Gastroesophageal sphincter (tissue), 4 donors: ENCODE data around the gene STUM. TPM values are rescaled to one million over a fixed set of nuclear protein-coding genes. Genes with fewer than 3 reads are reported as not detected.

Experiments
- ATAC-seq: fragments of 150-250 bp; one replicate; pipeline ENCODE4 v1.9.1; 2016; ENCODE audit warnings: mild to moderate bottlenecking, moderate library complexity
- H3K27ac ChIP-seq, 4 donors: fragments of 200-600 bp; sonication (generic) in 3 of 4; 1 replicate in 3 of 4; 2 replicates in 1 of 4; pipeline ENCODE4 v1.5.1; 2016 to 2019
- H3K27me3 ChIP-seq: fragments of 200-600 bp; sonication (generic); one replicate; pipeline ENCODE4 v1.5.1; 2019
- H3K36me3 ChIP-seq, 2 donors: fragments of 200-600 bp; sonication (generic); one replicate each; pipeline ENCODE4 v1.5.1; 2019; ENCODE audit warnings: control low read depth in 1 of 2
- H3K4me1 ChIP-seq, 3 donors: fragments of 200-600 bp; sonication (generic); 1 replicate in 2 of 3; 2 replicates in 1 of 3; pipeline ENCODE4 v1.5.1; 2016 to 2019; ENCODE audit warnings: control low read depth in 2 of 3
- H3K4me3 ChIP-seq, 2 donors: fragments of 200-600 bp; sonication (generic); one replicate each; pipeline ENCODE4 v1.5.1; 2019; ENCODE audit warnings: mild to moderate bottlenecking in 1 of 2, moderate library complexity in 1 of 2
- H3K9me3 ChIP-seq, 3 donors: fragments of 200-600 bp; sonication (generic); one replicate each; pipeline ENCODE4 v1.5.1; 2017 to 2019; ENCODE audit warnings: control low read depth in 2 of 3
- EP300 ChIP-seq: sonication (generic); formaldehyde crosslinking; IDR thresholded peaks from one replicate; pipeline ENCODE4 v1.6.1; 2017; ENCODE audit warnings: antibody characterized with exemption, mild to moderate bottlenecking
- POLR2A ChIP-seq, 2 donors: fragments of 450-650 bp; IDR thresholded peaks; one replicate each; pipeline ENCODE4 v1.6.1; 2017; ENCODE audit warnings: antibody characterized with exemption in 2 of 2, mild to moderate bottlenecking in 2 of 2, moderate library complexity in 1 of 2
- POLR2AphosphoS5 ChIP-seq: sonication (generic); formaldehyde crosslinking; IDR thresholded peaks from one replicate; pipeline ENCODE4 v1.6.1; 2017; ENCODE audit warnings: antibody characterized with exemption
- WGBS, 2 donors: methylation state at CpG; one replicate each; pipeline ENCODE4 v1.1.5; 2018; ENCODE audit warnings: low coverage in 1 of 2; 5-methylcytosine and 5-hydroxymethylcytosine counted together
- total RNA-seq, 4 donors: library from RNA; depleted of rRNA; stranded (reverse); fragments of >200 nt; gene quantifications; one replicate each; pipeline ENCODE4 v1.1.0, GENCODE V29; 2016
- TF ChIP-seq, protein P1 (sequence below), 4 experiments: fragments of 200-600 bp in 2 of 4; fragments of 450-650 bp in 2 of 4; sonication (generic) in 1 of 4; IDR thresholded peaks; one replicate each; pipeline ENCODE4 v1.5.1; 2017 to 2019; ENCODE audit warnings: antibody characterized with exemption in 4 of 4, mild to moderate bottlenecking in 2 of 4, moderate library complexity in 2 of 4

Gene STUM
- total RNA-seq, 4 donors from 2014 or later = 2.8 to 9.1 (median 4.5) TPM

DNA sequence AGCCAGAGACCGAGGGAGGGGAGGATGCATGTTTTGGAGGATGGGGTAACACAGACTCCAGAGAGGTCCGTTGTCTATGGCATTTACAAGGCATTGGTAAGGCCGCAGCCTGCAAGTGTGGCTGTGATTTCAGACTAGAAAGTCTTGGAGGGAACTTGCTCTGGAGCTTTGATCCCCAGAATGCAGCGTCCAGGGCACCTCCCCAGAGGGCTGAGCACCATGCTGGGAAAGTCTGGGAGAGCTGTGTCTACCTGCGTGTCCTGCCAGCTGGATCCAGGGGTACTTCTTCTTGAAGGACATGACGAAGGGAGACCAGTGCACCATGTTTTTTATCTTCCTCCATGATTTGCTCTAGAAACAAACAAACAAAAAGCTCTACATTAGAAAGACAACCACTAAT is 99.9 kb downstream of the STUM start:
- no peaks in the 10 kb centered on the region for H3K9me3 ChIP-seq
- H3K27me3 ChIP-seq = no peaks in the 10 kb centered on the region
- peaks cover 0 to 53% of the 10 kb centered on the region in 2 donors for H3K36me3 ChIP-seq
- H3K4me1 ChIP-seq = peaks cover 0 to 45% (median 2%) of the 10 kb centered on the region in 3 donors
- no peak overlapping the region for H3K4me3 ChIP-seq
- 78 to 82% methylated on average over 2 to 3 of the region's 6 CpGs for WGBS, 2 donors
- no peak for ATAC-seq
- TF ChIP-seq, protein P1, sequence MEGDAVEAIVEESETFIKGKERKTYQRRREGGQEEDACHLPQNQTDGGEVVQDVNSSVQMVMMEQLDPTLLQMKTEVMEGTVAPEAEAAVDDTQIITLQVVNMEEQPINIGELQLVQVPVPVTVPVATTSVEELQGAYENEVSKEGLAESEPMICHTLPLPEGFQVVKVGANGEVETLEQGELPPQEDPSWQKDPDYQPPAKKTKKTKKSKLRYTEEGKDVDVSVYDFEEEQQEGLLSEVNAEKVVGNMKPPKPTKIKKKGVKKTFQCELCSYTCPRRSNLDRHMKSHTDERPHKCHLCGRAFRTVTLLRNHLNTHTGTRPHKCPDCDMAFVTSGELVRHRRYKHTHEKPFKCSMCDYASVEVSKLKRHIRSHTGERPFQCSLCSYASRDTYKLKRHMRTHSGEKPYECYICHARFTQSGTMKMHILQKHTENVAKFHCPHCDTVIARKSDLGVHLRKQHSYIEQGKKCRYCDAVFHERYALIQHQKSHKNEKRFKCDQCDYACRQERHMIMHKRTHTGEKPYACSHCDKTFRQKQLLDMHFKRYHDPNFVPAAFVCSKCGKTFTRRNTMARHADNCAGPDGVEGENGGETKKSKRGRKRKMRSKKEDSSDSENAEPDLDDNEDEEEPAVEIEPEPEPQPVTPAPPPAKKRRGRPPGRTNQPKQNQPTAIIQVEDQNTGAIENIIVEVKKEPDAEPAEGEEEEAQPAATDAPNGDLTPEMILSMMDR (IDR thresholded peaks at IDR 0.05) = no peak
- no peak for TF ChIP-seq POLR2AphosphoS5
- TF ChIP-seq EP300 = no peak
- TF ChIP-seq POLR2A (IDR thresholded peaks at IDR 0.05) = no peak
- peak overlapping the region in 2 of 4 donors; percentile 84 to 87 for H3K27ac ChIP-seq

DNA sequence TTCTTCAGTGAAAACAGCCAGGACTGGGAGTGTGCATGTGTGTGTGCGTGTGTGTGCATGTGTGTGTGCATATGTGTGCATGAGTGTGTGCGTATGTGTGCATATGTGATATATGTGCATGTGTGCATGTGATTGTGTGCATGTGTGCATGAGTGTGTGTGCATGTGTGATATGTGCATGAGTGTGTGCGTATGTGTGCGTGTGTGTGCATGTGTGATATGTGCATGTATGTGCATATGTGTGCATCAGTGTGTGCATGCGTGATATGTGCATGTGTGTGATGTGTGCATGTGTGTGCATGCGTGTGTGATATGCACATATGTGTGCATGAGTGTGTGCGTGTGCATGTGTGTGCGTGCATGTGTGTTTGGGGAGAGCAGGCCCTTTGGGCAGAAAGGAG is 100.7 kb downstream of the STUM start:
- peaks cover 0 to 46% of the 10 kb centered on the region in 2 donors for H3K36me3 ChIP-seq
- no peaks in the 10 kb centered on the region for H3K27me3 ChIP-seq
- peak overlapping the region in 2 of 4 donors; percentile 84 to 87 for H3K27ac ChIP-seq
- TF ChIP-seq, protein P1 (IDR thresholded peaks at IDR 0.05) = no peak
- TF ChIP-seq POLR2A (IDR thresholded peaks at IDR 0.05) (no peak), EP300 (no peak), POLR2AphosphoS5 (no peak)
- no peak overlapping the region for H3K4me3 ChIP-seq
- no peak for ATAC-seq
- H3K4me1 ChIP-seq = peaks cover 0 to 45% (median 2%) of the 10 kb centered on the region in 3 donors
- 66 to 72% methylated on average over 7 to 8 of the region's 8 CpGs for WGBS, 2 donors
- H3K9me3 ChIP-seq = no peaks in the 10 kb centered on the region

DNA sequence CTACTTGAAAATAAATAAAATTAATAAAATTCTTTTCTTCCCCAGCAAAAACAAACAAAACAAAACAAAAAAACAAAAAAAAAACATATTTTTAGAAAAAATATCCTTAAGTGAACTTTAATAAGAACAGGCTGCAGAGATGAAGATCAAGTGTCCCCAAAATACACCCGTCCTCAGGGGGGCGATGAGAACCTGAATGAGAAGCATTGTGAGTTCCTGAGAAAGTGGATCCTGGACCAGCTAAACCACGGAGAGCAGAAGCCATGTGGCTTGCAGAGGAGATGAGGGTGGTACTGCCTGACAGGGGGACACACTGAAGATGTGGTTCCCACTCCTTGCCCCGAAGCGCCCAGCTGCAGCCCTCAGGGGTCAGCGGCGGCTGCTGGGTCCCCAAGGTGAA is 101.2 kb downstream of the STUM start:
- TF ChIP-seq, protein P1 (IDR thresholded peaks at IDR 0.05) = peak in 1 of 4 experiments; percentile 47
- TF ChIP-seq POLR2A (IDR thresholded peaks at IDR 0.05) (no peak), POLR2AphosphoS5 (no peak), EP300 (no peak)
- Histone ChIP-seq H3K9me3 (no peaks in the 10 kb centered on the region), H3K4me1 (peaks cover 0 to 45% (median 2%) of the 10 kb centered on the region in 3 donors), H3K27me3 (no peaks in the 10 kb centered on the region), H3K36me3 (peaks cover 0 to 40% of the 10 kb centered on the region in 2 donors), H3K27ac (no peak overlapping the region), H3K4me3 (no peak overlapping the region)
- WGBS, 2 donors = 32 to 44% methylated on average over 5 to 6 of the region's 7 CpGs
- no peak for ATAC-seq

DNA sequence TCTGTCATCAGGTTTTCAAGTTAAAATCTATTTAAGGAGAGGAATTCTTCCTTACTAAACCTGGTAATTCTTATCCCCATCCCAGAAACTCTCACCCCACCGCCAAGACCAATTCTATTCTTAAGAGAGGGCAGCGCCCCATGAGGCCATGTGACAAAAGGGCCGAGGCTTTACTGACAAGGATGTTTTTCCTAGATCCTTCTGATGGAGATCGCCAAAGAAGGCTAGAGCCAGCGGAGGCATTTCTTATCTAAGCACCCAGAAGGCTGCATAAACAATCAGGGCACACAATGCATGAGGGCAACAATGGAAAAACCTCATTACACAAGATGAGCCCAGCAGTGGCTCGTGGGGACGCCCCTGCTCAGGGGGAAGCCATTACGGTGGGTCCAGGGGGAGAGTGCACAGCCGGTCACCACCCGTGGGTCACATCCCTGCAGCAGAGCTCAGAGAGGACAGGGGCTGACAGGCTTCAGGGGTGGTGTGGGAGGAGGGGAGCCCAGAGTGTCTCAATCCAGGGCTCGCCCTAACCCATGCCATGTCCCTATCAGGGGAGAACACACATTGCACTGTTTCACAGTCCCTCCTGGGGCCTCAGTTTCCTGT is 101.8 kb downstream of the STUM start:
- H3K4me1 ChIP-seq = peaks cover 0 to 45% (median under 1%) of the 10 kb centered on the region in 3 donors
- H3K36me3 ChIP-seq = peaks cover 0 to 35% of the 10 kb centered on the region in 2 donors
- H3K9me3 ChIP-seq = no peaks in the 10 kb centered on the region
- WGBS, 2 donors = 22 to 50% methylated on average over 4 to 5 of the region's 11 CpGs
- no peaks in the 10 kb centered on the region for H3K27me3 ChIP-seq
- no peak overlapping the region for H3K4me3 ChIP-seq
- peak; percentile 21 for ATAC-seq
- no peak overlapping the region for H3K27ac ChIP-seq
- no peak for TF ChIP-seq POLR2A (IDR thresholded peaks at IDR 0.05)
- TF ChIP-seq POLR2AphosphoS5 = peak; percentile 9
- TF ChIP-seq, protein P1 (IDR thresholded peaks at IDR 0.05) = peak in 2 of 4 experiments; percentile 34 to 49

DNA sequence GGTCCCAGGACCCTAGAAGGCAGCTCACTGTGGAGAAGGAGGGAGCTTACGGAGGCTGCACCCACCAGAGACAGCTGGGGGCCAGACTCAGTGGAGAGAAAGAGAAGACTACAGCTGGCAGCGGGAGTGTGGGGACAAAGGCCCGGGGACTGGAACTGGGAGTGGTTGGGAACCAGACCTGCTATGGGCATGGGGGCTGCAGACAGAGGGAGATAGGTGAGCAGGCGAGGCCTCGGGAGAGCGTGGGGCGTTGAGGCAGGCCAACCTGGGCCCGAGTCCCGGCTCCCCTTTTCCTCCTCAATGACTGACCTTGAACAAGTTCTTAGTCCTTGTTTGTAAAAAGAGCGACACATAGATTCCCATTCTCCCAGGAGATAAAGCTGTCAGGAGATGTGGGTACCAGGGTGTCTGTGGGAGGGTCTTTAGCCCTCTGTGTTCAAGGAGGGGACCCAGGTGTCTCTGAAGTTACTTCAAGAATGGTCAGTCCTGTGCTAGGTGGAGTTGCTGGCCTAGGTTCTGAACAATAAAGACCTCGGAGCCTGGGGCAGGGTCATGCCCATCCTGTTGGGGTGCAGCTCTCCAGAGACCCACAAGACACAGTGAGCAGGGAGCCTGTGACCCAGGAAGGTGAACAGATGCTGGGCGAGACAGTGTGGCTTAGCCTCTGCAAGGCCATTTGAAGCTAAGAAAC is 102.6 kb downstream of the STUM start:
- Histone ChIP-seq H3K36me3 (peaks cover 0 to 27% of the 10 kb centered on the region in 2 donors), H3K4me1 (peaks cover 0 to 45% (median 0%) of the 10 kb centered on the region in 3 donors), H3K4me3 (no peak overlapping the region), H3K9me3 (no peaks in the 10 kb centered on the region), H3K27ac (no peak overlapping the region), H3K27me3 (no peaks in the 10 kb centered on the region)
- 89 to 92% methylated on average over 7 to 11 of the region's 12 CpGs for WGBS, 2 donors
- ATAC-seq = no peak
- TF ChIP-seq, protein P1 (IDR thresholded peaks at IDR 0.05) = no peak
- TF ChIP-seq EP300 (no peak), POLR2AphosphoS5 (no peak), POLR2A (IDR thresholded peaks at IDR 0.05) (no peak)
